Spinal cord (tissue), 10 donors: ENCODE results near the gene SEMA3F. TPM values are rescaled to one million over a fixed set of nuclear protein-coding genes. Genes with fewer than 3 reads are reported as not detected.

Experiments
- DNase-seq, 6 donors: peaks; one replicate each; pipeline versions ENCODE4 v3.0.0 to v3.0.0-alpha.2; 2013 to 2015; ENCODE audit warnings: low spot score in 6 of 6, low read depth in 4 of 6
- H3K27ac ChIP-seq: one replicate; pipeline ENCODE4 v1.5.1; 2013; ENCODE audit warnings: low read depth, low read length, control low read depth
- H3K27me3 ChIP-seq: one replicate; pipeline ENCODE4 v1.6.1; 2013; ENCODE audit warnings: low read length; ENCODE audit not compliant: control insufficient read depth, insufficient read depth
- H3K36me3 ChIP-seq: one replicate; pipeline ENCODE4 v1.6.1; 2013; ENCODE audit warnings: low read length; ENCODE audit not compliant: control insufficient read depth, insufficient read depth
- H3K4me1 ChIP-seq: one replicate; pipeline ENCODE4 v1.6.1; 2013; ENCODE audit warnings: low read length; ENCODE audit not compliant: control insufficient read depth, insufficient read depth
- H3K4me3 ChIP-seq: one replicate; pipeline ENCODE4 v1.5.1; 2013; ENCODE audit warnings: low read depth, low read length, control low read depth
- H3K9me3 ChIP-seq: one replicate; pipeline ENCODE4 v1.6.1; 2013; ENCODE audit warnings: low read length; ENCODE audit not compliant: control insufficient read depth, insufficient read depth
- WGBS: methylation state at CpG from one replicate; pipeline ENCODE4 v1.1.5; 2013; ENCODE audit warnings: missing lambda C conversion rate; ENCODE audit not compliant: insufficient coverage; 5-methylcytosine and 5-hydroxymethylcytosine counted together
- polyA plus RNA-seq, 2 donors: library from polyadenylated mRNA; unstranded; fragments of 120-200 nt; gene quantifications; one replicate each; pipeline ENCODE4 v1.2.1, GENCODE V29; 2013; ENCODE audit not compliant: insufficient read length in 2 of 2
- total RNA-seq, 2 donors: library from RNA; depleted of rRNA in 1 of 2; stranded (reverse); fragments of 120-200 nt in 1 of 2; fragments of >200 nt in 1 of 2; gene quantifications; one replicate each; pipeline versions ENCODE4 v1.2.3 to v1.2.4, GENCODE V29; 2013 to 2014
- donor health status: healthy.

Gene SEMA3F
- total and polyA plus RNA-seq, 4 donors: 9.1 to 21.8 (median 14.2) TPM

DNA sequence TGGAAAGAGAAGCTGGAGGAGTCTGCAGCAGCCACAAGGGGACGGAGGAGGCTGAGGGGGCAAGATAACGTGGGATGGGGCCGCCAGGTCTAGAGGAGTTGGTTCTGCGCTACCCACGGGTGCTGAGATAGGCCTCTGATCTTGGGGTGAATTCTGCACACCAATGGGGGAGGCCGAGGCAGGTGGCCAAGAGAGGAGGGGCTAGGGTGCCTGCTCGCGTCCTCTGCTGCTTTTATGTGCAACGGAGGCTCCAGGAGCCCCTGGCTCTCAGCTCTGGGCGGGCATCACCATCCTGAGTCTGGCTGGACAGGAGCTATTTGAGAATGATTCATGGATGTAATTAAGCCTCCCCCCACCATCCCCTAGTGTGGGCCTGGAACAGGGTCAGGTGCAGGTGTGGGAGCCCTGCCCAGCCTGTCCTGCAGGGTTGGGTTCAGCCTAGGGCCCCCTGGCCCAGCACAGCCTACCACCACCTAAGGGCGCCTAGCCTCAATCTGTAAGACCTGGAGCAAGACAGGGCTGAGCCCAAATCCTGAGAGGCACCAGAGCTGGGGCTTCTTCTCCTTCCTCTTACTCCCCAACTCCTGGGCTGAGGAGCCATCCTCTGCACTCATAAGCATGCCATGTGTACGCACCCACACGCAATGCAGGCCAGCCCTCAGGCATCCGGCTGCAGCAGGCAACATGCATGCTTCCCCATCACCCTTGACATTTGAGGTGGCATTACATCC lies 32.3 kb upstream of the SEMA3F start:
- H3K4me3 ChIP-seq: no peak overlapping the region
- DNase-seq: no peak
- H3K27me3 ChIP-seq: no peaks in the 10 kb centered on the region
- peaks cover 50% of the 10 kb centered on the region for H3K4me1 ChIP-seq
- H3K36me3 ChIP-seq: peaks cover 56% of the 10 kb centered on the region
- 78% methylated on average over 12 of the region's 14 CpGs for WGBS
- no peaks in the 10 kb centered on the region for H3K9me3 ChIP-seq
- H3K27ac ChIP-seq: no peak overlapping the region

DNA sequence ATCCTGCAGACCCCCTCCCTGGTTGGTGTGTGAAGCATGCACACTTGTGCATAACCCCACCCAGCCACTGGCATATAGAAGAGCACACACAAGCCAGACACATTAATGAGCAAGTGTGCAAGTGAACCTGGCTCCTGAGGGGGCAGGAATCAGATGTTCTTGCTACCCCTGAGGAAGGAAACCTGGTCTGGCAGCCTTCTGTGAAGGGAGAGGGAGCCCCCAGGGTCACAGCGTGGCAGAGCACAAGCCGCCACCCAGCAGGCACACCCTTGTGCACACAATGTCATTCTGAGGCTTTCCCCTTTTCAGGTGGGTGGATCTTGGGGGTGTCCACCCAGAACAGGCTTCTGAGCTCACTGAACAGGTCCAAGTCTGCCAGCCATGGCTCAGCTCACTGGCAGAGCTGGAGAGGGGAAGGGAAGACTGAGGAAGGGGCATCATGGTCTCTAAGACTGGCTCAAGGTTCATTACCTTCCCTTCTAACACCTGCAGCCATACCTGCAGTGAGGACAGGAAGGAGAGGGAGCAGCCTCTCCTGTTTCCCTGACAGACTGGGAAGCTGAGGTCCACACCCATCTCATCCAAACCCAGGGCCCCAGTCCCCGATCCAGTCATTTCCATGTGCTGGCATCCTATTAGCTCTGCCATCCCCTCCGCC lies 31.6 kb upstream of the SEMA3F start:
- no peak overlapping the region for H3K4me3 ChIP-seq
- H3K27ac ChIP-seq: no peak overlapping the region
- no peaks in the 10 kb centered on the region for H3K9me3 ChIP-seq
- 82% methylated on average over 3 of the region's 4 CpGs for WGBS
- H3K27me3 ChIP-seq: no peaks in the 10 kb centered on the region
- peaks cover 50% of the 10 kb centered on the region for H3K4me1 ChIP-seq
- peaks cover 49% of the 10 kb centered on the region for H3K36me3 ChIP-seq
- no peak for DNase-seq

DNA sequence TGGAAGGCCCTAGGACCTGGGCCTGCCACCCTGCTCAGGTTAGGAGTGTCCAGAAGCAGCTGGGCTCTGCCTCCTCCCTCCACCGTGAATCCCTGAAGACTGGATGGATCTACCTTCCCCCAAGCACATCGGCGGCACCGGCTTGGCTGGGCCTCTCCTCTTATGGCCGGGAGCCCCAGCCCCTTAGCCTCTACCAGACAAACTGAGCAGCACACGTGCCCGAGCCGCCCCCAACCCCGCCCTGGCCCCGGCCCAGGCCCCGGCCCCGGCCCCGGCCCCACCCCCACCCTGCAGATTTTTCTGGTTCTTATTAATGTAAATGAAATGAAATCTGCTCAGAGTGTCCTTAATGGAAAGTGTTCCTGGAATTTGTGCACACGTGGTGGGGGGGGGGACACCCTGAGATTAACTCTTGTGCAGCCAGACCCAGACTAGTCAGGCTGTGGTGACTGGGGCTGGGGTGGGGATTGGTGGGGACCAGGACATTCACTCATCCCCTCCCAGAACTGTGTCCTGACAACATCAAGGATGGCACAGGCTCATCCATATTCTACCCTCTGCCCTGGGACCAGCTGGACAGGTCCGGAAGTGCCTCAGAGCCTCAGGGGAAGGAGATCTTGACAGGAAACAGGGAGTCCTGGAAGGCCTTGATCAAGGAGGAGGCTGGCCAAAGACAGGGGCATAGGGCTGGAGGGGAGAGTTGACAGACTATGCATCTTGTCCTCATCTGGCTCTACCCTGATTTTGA lies 30.9 kb upstream of the SEMA3F start:
- Histone ChIP-seq H3K36me3 (peaks cover 43% of the 10 kb centered on the region), H3K4me1 (peaks cover 50% of the 10 kb centered on the region), H3K9me3 (no peaks in the 10 kb centered on the region), H3K27ac (no peak overlapping the region), H3K4me3 (no peak overlapping the region), H3K27me3 (no peaks in the 10 kb centered on the region)
- DNase-seq: no peak
- WGBS: 27% methylated on average over 2 of the region's 15 CpGs

DNA sequence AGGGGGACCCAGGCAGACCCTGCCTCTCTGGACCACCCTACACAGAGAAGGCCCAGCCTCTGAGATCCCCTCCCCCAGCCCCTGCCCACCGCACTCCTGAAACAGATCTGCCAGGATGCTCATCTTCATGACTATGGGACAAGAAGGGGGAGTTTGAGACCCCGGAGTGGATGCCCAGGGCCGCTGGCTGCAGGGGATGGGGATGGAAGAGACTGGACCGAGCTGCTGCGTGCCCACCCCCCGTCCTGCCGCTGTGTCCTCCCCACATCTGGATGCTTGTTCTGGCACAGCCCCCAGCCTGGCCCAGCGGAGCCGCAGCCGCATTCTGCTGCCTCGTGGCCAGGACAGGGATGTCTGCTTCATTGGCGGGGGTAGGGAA lies 30.3 kb upstream of the SEMA3F start:
- no peak overlapping the region for H3K4me3 ChIP-seq
- no peaks in the 10 kb centered on the region for H3K27me3 ChIP-seq
- 20% methylated on average over 8 of the region's 12 CpGs for WGBS
- H3K36me3 ChIP-seq: peaks cover 37% of the 10 kb centered on the region
- H3K4me1 ChIP-seq: peaks cover 50% of the 10 kb centered on the region
- DNase-seq: no peak
- H3K9me3 ChIP-seq: no peaks in the 10 kb centered on the region
- H3K27ac ChIP-seq: no peak overlapping the region

DNA sequence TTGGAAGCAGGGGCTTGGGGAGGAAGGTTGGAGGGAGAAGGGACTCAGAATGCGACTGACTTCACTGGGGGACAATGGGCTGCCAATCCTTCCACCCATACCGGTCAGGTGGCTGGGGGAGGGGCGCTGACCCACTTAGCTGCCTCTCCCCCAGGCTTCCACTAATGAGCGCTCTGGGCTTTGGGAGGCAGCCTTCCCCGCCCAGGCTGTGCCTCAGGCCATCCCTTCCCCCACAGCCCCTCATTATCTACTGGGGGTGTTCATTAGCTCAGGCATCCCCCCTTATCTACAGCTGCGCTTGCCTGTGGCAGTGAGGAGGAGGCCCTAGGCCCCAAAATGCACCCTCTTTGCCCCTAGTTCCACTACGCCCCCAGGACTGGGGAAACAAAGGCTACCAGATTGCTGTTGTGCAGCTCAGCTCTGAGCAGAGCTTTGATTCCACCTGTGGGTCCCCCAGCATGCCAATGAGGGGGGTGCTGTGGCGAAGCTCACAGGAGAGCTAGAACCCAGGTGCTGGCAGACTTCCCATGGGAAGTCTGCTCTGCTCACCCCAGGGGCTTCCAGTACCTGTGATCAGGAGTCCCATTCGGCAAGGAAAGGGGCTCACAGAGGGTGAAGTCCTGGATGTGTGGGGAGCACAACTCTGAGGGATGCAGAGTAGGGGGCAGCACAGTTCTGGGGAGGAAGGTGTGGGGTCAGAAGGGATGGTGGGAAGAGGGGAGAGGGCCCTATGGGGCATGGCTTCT lies 29.4 kb upstream of the SEMA3F start:
- Histone ChIP-seq H3K4me1 (peaks cover 50% of the 10 kb centered on the region), H3K9me3 (no peaks in the 10 kb centered on the region), H3K27me3 (no peaks in the 10 kb centered on the region), H3K4me3 (no peak overlapping the region), H3K27ac (no peak overlapping the region), H3K36me3 (peaks cover 28% of the 10 kb centered on the region)
- 73% methylated on average over 4 of the region's 9 CpGs for WGBS
- DNase-seq: no peak

DNA sequence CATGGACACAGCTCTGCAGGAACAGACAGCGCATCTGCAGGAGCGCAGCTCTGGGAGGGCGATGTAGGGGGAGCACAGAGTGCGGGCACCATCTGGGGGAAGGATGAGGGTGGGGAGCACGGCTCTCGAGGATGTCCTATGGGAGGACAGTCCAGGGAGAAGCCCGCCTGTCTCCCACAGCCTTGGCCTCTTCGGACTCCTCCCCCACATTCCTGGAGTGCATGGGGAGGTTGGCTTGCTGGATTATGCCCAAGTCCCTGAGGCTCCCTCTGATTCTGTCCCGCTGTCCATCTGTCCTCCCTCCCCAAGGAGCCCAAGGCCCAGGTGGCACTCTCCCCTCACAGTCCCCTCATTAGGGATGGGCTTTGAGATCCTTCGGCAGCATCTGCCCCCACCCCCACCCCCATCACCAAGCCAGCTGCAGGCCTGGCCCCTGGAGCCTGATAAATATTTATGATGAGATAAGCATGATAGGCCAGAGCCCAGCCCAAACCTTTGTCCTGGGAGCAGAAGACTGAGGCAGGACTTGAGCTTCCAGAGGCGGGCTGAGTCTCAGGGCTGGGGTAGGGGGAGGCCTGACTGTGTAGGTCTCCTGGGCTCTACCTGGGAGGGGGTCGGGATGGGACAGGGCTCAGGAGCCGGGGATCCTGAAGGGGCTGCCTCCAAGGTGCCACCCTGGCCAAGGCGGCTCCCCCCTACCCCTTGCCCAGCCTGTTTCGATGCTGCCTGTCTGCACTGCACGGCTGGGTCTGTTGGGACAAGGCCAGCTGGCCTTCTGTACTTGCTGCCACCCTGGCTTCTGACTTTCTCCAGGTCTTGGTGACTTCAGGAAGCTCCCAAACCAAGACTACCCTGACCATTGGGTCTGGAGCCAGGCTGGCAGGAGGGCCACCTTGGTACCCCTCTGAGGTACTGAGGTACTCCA lies 28.6 kb upstream of the SEMA3F start:
- Histone ChIP-seq H3K4me1 (peaks cover 50% of the 10 kb centered on the region), H3K36me3 (peaks cover 20% of the 10 kb centered on the region), H3K27ac (no peak overlapping the region), H3K4me3 (no peak overlapping the region), H3K27me3 (no peaks in the 10 kb centered on the region), H3K9me3 (no peaks in the 10 kb centered on the region)
- no peak for DNase-seq
- 62% methylated on average over 9 of the region's 16 CpGs for WGBS

DNA sequence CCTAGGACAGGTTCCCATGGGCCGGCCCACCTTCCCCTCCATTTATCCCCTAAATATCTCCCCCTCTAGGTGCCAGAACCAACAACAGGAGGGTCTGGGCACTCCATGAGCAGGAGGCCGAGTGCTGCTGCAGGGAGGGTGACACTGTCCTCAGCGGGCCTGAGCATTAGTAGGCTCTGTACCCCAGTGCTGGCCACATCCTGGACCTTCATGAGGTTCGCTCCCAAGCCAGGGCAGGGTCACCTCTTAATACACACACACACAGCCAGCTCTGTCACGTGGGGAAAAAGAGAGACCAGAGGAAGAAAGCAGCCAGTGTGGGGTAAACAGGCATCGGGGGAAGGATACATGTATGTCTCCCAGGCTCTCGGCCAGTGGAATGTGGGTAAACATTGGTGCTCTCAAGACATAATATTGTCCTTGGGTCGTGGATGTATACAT lies 27.9 kb upstream of the SEMA3F start:
- Histone ChIP-seq H3K4me3 (no peak overlapping the region), H3K4me1 (peaks cover 45% of the 10 kb centered on the region), H3K9me3 (no peaks in the 10 kb centered on the region), H3K27ac (no peak overlapping the region), H3K36me3 (peaks cover 14% of the 10 kb centered on the region), H3K27me3 (no peaks in the 10 kb centered on the region)
- WGBS: 90% methylated on average over 7 of the region's 8 CpGs
- no peak for DNase-seq

DNA sequence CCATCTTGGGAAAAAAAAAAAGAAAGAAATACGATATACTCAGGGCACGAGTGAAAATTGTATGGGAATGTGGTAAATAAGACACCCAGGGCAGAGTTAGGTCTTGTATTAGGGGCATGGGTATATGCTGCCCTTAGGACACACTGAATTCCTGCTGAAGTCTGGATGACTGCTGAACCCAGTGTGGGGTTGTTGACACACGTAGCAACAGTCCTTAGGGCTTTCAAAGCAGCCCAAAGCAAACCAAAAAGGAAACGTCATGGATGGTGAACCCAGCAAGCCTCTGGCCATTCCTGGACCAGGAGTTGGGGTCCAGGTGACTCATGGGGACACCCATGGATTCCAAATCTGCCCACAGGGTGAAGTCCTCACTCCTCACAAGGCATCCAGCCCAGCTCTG lies 27.1 kb upstream of the SEMA3F start:
- Histone ChIP-seq H3K36me3 (peaks cover 7% of the 10 kb centered on the region), H3K4me3 (no peak overlapping the region), H3K9me3 (no peaks in the 10 kb centered on the region), H3K27me3 (no peaks in the 10 kb centered on the region), H3K27ac (no peak overlapping the region), H3K4me1 (peaks cover 45% of the 10 kb centered on the region)
- WGBS: 79% methylated on average over 4 of the region's 4 CpGs
- no peak for DNase-seq
